Measurements from ENCODE around the gene DISP3. TPM values are rescaled to one million over a fixed set of nuclear protein-coding genes. Genes with fewer than 3 reads are reported as not detected.

DISP3 gene
- total and polyA plus RNA-seq, 10 donors = 0.06 to 0.69 (median 0.43) TPM

GRCh38 chr1:11541236-11541635 lies 62.3 kb downstream of the DISP3 start:
- Histone ChIP-seq H3K9me3 (no peaks in the 10 kb centered on the region), H3K4me1 (no peaks in the 10 kb centered on the region), H3K27ac (no peak overlapping the region), H3K36me3 (no peaks in the 10 kb centered on the region), H3K27me3 (replicated peaks in 1 of 7) (peaks cover 0 to 69% (median 0%) of the 10 kb centered on the region in 7 donors), H3K4me3 (no peak overlapping the region)
- intact Hi-C loops (cut with DNase I; ENCODE audit: low total_unique reads) = no loop called here
- no peak for DNase-seq
- WGBS, 5 donors = 86 to 93% (median 90%) methylated on average over 3 to 7 of the region's 7 CpGs
- no peak for TF ChIP-seq POLR2AphosphoS5 (IDR thresholded peaks at IDR 0.05)
- no peak for TF ChIP-seq POLR2A (IDR thresholded peaks at IDR 0.05)
- TF ChIP-seq, protein P1, sequence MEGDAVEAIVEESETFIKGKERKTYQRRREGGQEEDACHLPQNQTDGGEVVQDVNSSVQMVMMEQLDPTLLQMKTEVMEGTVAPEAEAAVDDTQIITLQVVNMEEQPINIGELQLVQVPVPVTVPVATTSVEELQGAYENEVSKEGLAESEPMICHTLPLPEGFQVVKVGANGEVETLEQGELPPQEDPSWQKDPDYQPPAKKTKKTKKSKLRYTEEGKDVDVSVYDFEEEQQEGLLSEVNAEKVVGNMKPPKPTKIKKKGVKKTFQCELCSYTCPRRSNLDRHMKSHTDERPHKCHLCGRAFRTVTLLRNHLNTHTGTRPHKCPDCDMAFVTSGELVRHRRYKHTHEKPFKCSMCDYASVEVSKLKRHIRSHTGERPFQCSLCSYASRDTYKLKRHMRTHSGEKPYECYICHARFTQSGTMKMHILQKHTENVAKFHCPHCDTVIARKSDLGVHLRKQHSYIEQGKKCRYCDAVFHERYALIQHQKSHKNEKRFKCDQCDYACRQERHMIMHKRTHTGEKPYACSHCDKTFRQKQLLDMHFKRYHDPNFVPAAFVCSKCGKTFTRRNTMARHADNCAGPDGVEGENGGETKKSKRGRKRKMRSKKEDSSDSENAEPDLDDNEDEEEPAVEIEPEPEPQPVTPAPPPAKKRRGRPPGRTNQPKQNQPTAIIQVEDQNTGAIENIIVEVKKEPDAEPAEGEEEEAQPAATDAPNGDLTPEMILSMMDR (IDR thresholded peaks at IDR 0.05 in 8 of 11, conservative IDR thresholded peaks at IDR 0.05 in 3 of 11) = no peak

- H3K9me3 ChIP-seq = no peaks in the 10 kb centered on the region
- H3K27ac ChIP-seq = no peak overlapping the region
- no peak for TF ChIP-seq POLR2A (IDR thresholded peaks at IDR 0.05)
- no peak for TF ChIP-seq POLR2AphosphoS5 (IDR thresholded peaks at IDR 0.05)
- TF ChIP-seq, protein P1 (IDR thresholded peaks at IDR 0.05 in 8 of 11, conservative IDR thresholded peaks at IDR 0.05 in 3 of 11) = no peak
- no peaks in the 10 kb centered on the region for H3K4me1 ChIP-seq
- peak; percentile 64 for DNase-seq
- H3K4me3 ChIP-seq = no peak overlapping the region
- 68 to 76% (median 70%) methylated on average over 6 to 7 of the region's 7 CpGs for WGBS, 5 donors
- H3K36me3 ChIP-seq = no peaks in the 10 kb centered on the region
- H3K27me3 ChIP-seq (replicated peaks in 1 of 7) = peaks cover 0 to 70% (median 0%) of the 10 kb centered on the region in 7 donors
- intact Hi-C loops (cut with DNase I; ENCODE audit: low total_unique reads) = no loop called here
Observed at GRCh38 chr1:11541956-11542355, 63.0 kb downstream of the DISP3 start.

- peaks cover 0 to 66% (median 0%) of the 10 kb centered on the region in 7 donors for H3K27me3 ChIP-seq (replicated peaks in 1 of 7)
- H3K4me3 ChIP-seq = no peak overlapping the region
- H3K4me1 ChIP-seq = no peaks in the 10 kb centered on the region
- TF ChIP-seq POLR2A (IDR thresholded peaks at IDR 0.05) = no peak
- TF ChIP-seq, protein P1 (IDR thresholded peaks at IDR 0.05 in 8 of 11, conservative IDR thresholded peaks at IDR 0.05 in 3 of 11) = no peak
- no peak for TF ChIP-seq POLR2AphosphoS5 (IDR thresholded peaks at IDR 0.05)
- H3K36me3 ChIP-seq = no peaks in the 10 kb centered on the region
- 70 to 83% (median 77%) methylated on average over 4 of the region's 4 CpGs for whole genome bisulfite sequencing, 5 donors
- no peak for DNase-seq
- H3K9me3 ChIP-seq = no peaks in the 10 kb centered on the region
- intact Hi-C loops (cut with DNase I; ENCODE audit: low total_unique reads) = no loop called here
- no peak overlapping the region for H3K27ac ChIP-seq
Observed at GRCh38 chr1:11543392-11543791, 64.4 kb downstream of the DISP3 start.

DNA sequence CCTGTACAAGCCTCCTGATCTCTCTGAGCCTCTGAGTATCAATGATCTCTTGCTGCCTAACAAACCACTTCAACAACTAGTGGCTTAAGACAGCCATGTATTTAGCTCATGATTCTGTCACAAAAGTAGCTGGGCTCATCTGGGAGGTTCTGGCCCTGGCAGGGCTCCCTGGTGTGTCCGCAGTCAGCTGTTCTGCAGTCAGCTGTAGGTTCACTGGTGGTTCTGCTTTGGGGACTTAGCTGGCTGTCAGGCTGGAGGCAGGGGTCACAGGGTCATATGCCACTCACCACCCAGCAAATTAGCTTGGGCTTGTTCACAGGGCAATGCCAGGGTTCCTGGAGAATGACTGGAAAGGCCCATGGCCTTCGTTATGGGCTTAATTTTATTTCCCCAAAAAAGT lies 64.8 kb downstream of the DISP3 start:
- TF ChIP-seq POLR2A (IDR thresholded peaks at IDR 0.05) = no peak
- TF ChIP-seq, protein P1 (IDR thresholded peaks at IDR 0.05 in 8 of 11, conservative IDR thresholded peaks at IDR 0.05 in 3 of 11) = no peak
- TF ChIP-seq POLR2AphosphoS5 (IDR thresholded peaks at IDR 0.05) = no peak
- intact Hi-C loops (cut with DNase I; ENCODE audit: low total_unique reads) = no loop called here
- H3K27me3 ChIP-seq (replicated peaks in 1 of 7) = peaks cover 0 to 69% (median 0%) of the 10 kb centered on the region in 7 donors

More for the DNA sequence above, 64.8 kb downstream of the DISP3 start:
- Histone ChIP-seq H3K4me1 (no peaks in the 10 kb centered on the region), H3K27ac (no peak overlapping the region), H3K9me3 (no peaks in the 10 kb centered on the region), H3K4me3 (no peak overlapping the region), H3K36me3 (no peaks in the 10 kb centered on the region)
- no peak for DNase-seq
- WGBS, 5 donors = 75 to 89% (median 80%) methylated on average over 2 of the region's 2 CpGs

Data from spleen (tissue), 11 donors.